Head of caudate nucleus (tissue), 42 donors: ENCODE measurements around the gene OR52A1.

ENCODE experiments used
- DNase-seq, 42 donors: peaks; one replicate each; pipeline versions ENCODE4 v3.0.0 to v3.0.0-alpha.2; 2020 to 2021; ENCODE audit warnings: mixed read lengths in 7 of 42
- intact Hi-C: fragments of 100-400 bp; cut with DNase I; formaldehyde crosslinking; loops from one replicate; pipeline ENCODE4 v1.15.0; 2022

The OR52A1 gene

DNA sequence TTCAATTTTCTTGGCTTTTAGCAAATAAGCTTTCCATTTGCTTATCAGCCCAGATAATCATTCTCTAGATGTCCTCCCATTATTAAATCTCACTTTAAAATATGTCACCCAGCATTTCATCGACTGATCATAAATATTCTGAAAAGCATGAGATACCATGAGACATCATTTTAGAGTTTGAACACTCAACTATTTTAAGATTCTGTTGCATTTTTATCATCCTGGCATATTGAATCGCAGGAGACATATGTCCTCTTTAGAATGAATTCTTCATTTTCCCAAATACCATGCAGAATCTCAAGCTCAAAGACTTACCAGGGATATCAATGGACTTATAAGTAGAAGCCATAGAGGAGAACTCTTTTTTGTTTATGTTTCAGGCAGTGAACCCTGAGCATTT lies 16.6 kb downstream of the OR52A1 start, which contains the start of gene OR52A5:
Gene OR52A5, minus strand, starts transcription at position 361 of the 400 bp plus-strand sequence. CDS start 5,714 bp downstream, outside the sequence.
- DNase-seq = no peak
- intact Hi-C loops = no loop called here

DNA sequence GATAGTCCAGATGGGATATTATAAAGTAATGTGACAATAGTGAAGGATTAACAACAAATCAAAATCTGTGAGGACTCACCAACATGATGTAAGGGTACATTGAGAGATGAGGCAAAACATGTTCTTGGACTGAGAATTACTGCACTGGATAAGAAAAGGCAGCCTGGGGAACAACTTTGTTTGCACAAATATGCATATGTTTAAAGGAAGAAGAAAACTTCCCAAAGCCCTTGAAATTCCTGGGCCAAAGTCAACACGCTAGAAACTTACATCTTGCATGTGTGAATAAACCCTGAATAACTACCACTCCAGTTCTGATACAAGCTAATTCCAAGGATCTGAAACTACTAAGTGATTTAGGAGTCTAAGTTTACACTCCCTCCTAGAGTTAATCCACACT lies 17.5 kb downstream of the OR52A1 start:
- intact Hi-C loops = no loop called here

DNA sequence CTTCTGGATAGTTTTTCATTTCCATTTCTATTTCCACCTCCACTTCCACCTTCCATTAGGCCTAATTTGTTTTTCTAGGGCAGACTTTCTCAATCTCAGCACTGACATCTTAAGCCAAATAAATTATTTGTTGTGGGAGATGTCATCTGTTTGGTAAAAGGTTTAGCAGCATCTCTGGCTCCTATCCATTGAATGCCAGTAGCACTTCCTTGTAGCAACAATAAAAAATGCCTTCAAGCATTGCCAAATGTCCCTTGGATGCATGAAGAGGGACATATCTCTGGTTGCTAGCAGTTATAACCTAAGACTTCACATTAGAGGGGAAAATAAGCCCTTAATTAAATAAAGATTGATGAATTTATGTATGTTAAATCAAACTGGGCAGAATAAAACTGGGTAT lies 18.3 kb downstream of the OR52A1 start:
- intact Hi-C loops = no loop called here
- DNase-seq = no peak

More for the DNA sequence above, 17.5 kb downstream of the OR52A1 start:
- DNase-seq = no peak

DNA sequence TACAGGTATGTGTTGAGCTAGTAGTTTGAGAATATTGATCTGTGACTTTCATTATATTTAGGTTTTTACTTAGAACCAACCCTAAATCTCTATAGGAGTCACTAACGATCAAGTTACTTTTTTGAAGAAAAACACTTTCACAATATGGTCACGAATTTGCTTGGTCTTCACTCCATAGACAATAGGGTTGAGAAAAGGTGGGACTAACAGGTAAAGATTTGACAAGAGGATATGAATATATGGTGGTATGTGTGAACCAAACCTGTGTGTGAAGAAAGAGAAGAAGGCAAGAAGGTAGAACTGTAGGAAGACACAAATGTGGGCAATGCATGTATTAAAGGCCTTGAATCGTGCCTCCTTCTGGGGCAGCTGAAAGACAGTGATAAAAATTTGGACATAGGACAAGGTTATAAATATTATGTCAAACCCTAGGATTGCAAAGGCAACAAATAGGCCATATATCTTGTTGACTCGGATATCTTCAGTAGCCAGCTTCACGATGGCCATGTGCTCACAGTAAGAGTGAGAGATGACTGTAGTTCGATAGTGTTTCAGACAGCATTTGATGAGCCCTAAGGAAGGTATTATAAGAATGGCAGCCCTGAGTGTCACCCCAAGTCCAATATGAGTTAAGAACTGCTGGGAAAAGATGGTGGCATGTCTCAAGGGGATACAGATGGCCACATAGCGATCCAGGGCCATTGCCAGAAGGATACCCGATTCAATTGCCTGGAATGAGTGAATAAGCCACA lies 22.8 kb downstream of the OR52A1 start:
- no peak for DNase-seq
- intact Hi-C loops = no loop called here

DNA sequence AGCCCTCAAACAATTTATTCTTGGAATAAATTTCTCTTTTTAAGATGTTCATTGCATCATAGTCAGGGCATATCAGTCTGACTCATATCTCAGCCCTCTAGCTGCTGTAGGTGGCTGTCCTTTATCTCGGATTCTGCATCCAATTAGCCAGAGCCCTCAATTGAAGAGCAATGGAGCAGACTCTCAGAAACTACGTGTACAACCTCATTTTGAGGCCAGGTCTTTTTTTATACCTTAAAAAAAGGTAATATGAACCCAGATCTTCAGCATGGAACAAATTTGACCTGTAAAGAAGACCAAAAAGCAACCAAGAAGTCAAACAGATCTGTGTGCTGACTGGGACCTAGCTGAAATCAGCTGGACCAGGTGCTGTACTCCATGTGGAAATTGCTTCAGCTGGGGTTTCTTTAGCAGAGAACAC lies 25.1 kb downstream of the OR52A1 start:
- DNase-seq = no peak
- intact Hi-C loops = no loop called here

DNA sequence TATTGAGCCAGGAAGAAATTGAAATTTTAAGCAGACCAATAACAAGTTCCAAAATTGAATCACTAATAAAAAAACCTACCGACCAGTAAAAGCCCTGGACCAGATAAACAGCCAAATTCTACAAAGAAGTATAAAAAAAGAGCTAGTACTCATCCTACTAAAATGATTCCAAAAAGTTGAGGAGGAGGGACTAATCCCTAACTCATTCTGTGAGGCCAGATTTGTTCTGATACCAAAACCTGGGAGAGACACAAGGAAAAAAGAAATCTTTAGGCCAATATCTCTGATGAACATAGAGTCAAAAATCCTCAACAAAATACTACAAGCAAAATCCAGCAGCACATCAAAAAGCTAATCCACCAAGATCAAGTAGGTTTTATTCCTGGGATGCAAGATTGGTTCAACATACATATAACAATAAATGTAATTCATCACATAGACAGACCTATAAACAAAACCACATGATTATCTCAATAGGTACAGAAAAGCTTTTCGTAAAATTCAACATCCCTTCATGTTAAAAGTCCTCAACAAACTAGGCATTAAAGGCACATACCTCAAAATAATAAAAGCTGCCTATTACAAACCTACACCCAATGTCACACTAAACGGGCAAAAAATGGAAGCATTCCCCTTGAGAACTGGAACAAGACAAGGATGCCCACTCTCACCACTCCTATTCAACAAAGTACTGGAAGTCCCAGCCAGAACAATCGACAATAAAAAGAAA lies 29.5 kb downstream of the OR52A1 start:
- intact Hi-C loops = no loop called here
- no peak for DNase-seq

DNA sequence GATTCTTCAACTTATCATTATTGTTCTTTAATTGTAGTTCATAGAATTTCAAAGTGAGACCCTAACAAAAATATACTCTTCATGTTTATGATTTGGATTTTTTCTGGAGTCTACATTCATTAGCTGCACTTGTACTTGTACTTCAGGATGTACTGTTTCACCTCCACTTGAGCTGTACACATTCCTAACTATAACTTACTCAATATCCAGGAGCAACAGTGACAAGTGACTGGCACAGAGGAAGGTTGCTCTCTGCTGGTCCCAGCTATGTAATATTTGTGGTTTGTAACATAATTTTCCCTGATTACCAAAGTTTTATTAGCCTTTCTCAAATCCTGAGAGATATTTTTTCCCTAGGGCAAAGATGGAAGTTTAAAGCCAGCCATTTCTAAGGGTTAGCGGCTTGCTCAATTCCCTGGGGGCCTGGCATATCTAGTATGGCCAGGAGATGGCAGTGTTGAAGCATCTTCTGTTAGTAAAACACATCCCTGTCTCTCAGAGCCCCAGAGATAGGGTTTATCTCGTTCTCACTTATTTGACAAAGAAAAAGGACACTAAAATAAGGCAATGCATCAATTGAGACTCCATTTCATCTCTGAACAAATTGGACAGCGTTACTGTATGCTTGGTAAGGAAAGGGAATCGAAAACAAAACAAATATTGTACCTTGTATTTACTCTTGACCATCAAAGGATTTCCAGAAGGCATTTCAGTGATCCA lies 30.6 kb downstream of the OR52A1 start:
- intact Hi-C loops = no loop called here
- peak; percentile 31 to 88 (median 70) for DNase-seq

DNA sequence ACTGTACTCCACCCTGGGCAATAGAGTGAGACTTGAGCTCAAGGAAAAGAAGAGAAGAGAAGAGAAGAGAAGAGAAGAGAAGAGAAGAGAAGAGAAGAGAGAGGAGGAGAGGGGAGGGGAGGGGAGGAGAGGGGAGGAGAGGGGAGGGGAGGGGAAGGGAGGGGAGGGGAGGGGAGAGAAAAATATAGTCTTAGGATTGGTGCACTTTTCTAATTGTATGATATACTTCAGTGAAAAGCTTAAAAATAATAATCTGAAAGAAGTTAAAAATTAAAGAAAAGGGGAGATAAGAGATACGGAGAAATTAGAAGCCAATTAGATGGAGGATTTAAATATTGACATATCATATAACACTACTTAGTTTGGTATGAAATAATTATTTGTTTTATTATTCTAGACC lies 35.7 kb downstream of the OR52A1 start:
- no peak for DNase-seq
- intact Hi-C loops = no loop called here

DNA sequence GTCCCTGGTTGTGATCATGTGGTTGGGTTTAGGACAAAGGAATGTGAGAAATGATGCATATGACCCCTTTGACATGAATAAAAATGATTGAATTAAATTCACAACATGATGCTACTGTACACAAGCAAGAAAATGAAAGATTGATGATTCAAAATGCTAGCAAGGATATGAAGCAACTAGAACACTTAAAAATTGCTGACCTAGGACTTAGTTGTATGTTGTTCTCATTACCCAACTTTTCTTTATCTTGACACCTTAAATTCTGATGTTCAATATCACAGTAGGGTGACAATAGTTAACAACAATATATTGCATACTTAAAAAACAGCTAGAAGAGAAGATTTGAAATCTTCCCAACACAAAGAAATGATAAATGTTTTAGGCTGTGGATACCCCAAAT lies 37.0 kb downstream of the OR52A1 start:
- intact Hi-C loops = no loop called here
- no peak for DNase-seq

DNA sequence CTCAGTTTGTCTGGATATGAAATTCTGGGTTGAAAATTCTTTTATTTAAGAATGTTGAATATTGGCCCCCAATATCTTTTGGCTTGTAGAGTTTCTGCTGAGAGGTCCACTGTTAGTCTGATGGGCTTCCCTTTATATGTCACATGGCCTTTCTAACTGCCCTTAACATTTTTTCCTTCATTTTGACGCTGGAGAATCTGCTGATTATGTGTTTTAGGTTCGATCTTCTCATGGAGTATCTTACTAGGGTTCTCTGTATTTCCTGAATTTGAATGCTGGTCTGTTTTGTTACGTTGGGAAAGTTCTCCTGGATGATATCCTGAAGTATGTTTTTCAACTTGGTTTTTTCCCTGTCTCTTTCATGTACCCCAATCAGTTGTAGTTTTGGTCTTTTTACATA lies 39.2 kb downstream of the OR52A1 start:
- no peak for DNase-seq
- intact Hi-C loops = no loop called here

DNA sequence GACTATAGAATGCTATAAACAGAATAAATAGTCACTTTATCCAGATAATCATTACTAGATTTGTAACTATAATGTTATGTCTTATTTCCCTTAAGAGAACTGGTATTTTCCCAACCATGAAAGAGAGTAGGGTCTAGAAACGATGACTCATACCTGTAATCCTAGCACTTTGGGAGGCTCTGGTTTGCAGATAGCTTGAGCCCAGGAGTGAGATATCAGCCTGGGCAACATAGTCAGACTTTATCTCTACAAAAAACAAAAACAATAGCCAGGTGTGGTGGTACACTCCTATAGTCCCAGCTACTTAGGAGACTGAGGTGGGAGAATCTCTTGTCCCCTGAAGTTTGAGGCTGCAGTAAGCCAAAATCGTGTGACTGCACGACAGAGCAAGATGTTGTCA lies 47.3 kb downstream of the OR52A1 start:
- intact Hi-C loops = no loop called here

DNA sequence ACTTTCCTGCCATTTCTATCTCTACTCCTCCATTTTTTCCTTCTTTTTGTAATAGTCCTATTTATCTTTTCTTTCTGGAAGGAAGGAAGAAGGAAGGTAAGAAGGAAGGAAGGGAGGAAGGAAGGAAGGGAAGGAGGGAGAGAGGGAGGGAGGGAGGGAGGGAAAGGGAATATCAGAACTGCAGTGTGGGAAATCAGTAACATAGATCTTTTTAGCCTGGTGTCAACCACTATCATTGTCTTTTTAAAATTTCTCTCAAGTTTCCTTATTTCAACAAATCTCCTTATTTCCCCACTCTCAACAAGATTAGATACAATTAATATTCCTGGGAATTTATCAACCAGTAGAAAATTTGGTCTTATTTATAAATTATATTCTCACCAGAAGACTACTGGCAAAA lies 51.5 kb downstream of the OR52A1 start:
- intact Hi-C loops = no loop called here
- DNase-seq = no peak

More for the DNA sequence above, 47.3 kb downstream of the OR52A1 start:
- DNase-seq = no peak

DNA sequence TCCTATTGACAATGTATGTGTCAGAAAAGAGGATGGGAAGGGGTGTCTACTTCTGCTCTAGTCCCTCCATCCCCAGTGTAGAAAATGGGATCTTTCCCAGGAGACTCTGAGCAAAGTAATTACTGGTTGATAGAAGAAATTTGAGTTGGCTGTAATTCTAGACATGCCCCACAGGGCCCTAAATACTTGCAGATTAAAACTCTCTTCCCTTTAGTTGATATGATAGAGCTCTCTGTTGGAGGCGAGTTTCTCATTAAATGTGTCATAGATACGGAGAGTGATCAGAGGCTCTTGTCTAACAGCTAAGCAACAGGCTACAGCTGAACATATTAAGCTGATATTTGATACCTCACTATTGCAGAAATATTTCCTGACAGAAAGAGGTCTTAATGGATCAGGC lies 52.3 kb downstream of the OR52A1 start:
- intact Hi-C loops = no loop called here
- no peak for DNase-seq

DNA sequence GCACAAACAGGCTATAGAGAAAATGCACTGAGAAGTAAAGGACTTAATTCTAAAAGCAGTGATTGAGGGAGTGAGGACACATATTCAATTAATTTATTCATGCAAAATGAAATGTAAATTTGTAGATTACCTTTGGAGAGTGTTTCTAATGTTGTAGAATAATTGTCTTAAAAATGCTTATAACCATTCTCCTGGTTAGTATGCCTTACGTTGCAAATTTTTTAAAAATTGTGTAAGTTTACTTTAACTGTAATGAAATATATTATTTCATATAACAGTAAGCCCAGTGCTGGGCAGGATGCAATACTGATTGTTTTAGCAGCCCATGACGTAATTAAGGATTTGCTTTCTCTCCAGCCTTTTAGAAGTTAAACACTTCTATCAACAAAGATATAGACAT lies 58.5 kb downstream of the OR52A1 start:
- DNase-seq = no peak
- intact Hi-C loops = no loop called here
